A172 (cell line): ENCODE data around the gene MKNK1. TPM values are rescaled to one million over a fixed set of nuclear protein-coding genes. Genes with fewer than 3 reads are reported as not detected.
A peak's percentile ranks its signal among the peaks of the same experiment; 100 is the strongest.

Experiments used
- DNase-seq: peaks from one replicate; pipeline ENCODE4 v3.0.0-alpha.2; 2015; ENCODE audit warnings: low spot score
- total RNA-seq: library from RNA; depleted of rRNA; stranded (reverse); fragments of >200 nt; shearing (Covaris generic); gene quantifications from 2 replicates; pipeline ENCODE4 v1.2.3, GENCODE V29; 2014

The MKNK1 gene
- total RNA-seq, 1 experiment from 2014 or later: 32.3 TPM

- DNase-seq: no peak
Measured at GRCh38 chr1:46558141-46558963, 45.7 kb downstream of the MKNK1 start.

GRCh38 chr1:46557403-46557802, 46.7 kb downstream of the MKNK1 start:
- DNase-seq: no peak

DNA sequence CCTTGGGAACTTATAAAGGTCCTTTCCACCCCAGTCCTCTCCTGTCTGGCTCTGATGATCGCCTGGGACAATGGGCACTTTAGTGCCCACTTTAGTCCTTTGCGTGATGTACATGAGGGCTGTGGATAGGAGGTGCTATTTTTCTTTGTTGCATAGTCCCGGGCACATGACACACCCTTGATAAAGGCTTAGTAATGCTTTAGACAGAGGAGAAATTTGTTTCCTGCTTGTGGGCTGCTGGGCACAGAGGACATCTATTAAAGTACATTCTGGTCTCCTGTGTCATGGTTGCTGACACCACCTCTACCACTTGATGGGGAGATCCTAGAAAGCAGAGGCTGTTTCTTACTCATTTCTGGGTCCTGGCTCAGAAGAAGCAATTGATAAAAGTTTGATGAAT, 47.2 kb downstream of the MKNK1 start:
- peak; percentile 77 for DNase-seq

- DNase-seq: no peak
Measured at GRCh38 chr1:46555826-46556619, 48.0 kb downstream of the MKNK1 start.

GRCh38 chr1:46554597-46555381, 49.3 kb downstream of the MKNK1 start:
- no peak for DNase-seq

- DNase-seq: no peak
Measured at GRCh38 chr1:46554236-46554596, 49.9 kb downstream of the MKNK1 start.

DNA sequence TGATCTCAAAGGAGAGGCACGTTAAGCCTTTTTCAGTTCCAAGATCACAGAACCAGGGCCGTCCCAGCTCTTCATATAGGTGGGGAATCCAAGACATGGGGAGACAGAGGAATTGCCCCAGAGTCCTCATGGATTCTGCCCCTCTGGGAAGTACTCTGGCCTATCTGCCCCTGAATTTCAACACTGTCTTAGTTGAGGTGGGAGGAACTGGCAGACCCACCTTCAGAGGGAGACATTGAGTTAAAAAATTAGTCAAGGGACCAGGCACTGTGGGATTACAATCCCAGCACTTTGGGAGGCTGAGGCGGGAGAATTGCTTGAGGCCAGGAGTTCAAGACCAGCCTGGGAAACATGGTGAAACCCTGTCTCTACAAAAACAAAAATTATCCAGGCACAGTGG, 50.6 kb downstream of the MKNK1 start:
- no peak for DNase-seq

- no peak for DNase-seq
Measured at GRCh38 chr1:46552357-46553237, 51.5 kb downstream of the MKNK1 start.

DNA sequence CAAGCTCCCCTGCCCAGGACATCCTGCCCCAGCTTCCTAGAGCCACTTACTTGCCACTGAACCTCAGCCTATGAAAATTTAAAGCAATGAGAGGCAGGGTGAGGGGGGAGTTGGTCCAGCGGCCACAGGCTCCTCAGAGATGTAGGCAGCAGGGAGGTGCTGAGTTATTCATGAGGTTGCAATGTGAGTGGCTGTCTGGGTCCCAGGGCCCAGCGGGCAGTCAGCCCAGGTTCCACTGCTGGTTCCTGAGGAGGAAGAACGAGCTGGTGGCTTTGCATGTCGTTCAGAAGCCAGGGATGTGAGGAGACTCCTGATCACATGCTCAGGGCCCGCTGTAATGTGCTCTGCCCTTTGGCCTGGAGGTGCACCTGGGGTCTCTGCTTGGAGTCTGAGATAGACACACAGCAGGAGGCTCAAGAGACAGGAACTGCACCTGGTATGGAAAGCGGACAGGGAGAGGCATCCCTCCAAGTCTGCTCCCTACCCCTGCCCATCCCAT, 52.4 kb downstream of the MKNK1 start, which contains the start of gene KNCN:
Gene KNCN, minus strand, starts transcription at position 51 of the 499 bp plus-strand sequence. CDS start 432 bp downstream, outside the sequence.
- no peak for DNase-seq

- no peak for DNase-seq
Measured at GRCh38 chr1:46550751-46551231, 53.3 kb downstream of the MKNK1 start.

- no peak for DNase-seq
Measured at GRCh38 chr1:46549697-46550681, 54.1 kb downstream of the MKNK1 start.

DNA sequence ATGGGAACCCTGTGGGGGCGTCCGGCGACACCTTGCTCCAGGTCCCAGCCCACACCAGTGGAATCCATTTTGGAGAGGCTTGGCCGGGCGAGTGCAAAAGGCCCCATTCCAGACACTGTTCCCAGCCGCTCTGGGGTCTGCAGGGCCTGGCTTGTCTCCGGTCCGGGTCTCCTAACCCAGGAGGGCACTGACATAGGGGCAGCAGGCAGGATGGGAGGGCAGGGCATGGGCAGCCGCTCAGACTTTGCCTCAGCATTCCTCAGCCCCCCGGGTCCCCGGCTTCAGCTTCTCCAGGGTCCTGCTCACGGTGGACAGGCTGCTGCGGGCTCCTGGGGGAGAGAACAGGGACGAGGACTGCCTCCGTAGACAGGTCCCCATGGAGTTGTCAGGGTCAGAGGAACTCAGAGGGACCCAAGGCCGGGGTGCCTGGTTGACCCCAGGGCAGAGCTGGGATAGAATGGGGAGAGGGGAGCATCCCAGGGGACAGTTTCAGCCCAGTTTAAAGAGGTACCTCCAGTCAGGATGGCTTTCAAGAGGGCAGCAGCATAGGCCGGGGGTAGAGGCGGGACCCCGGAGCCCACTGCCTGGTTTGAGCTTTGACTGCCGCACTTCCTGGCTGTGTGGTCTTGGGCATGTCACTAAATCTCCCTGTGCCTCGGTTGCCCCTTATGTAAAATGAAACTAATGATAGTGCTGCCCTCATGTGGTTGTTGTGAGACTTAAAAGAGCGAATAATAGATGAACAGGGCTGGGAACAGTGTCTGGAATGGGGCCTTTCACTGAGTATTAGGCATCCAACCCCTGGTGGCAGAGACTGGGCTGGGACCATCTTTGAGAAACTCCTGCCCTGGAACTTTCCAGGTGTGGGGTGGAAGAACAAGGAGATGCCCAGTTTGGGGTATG, 56.3 kb downstream of the MKNK1 start:
- peak; percentile 30 for DNase-seq

- DNase-seq: no peak
Measured at GRCh38 chr1:46546210-46546609, 57.9 kb downstream of the MKNK1 start.

DNA sequence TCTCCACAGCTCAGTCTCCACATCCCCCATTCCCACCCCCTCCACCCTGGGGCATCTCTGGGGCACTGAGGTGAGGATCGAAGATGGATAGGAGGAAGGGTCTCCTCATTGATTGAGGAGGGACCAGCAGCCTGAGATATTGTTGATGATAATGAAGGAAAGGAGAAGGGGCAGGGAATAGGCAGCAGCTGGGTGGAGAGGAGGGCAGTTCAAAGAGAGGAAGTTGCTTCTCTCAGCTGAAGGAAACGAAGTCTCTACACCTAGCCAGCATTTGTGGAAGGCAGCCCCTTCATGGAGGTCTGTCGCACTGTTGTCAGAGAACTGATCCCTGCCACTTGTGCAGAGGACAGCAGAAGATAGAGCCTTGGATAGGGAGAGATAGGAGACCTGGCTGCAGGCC, 58.3 kb downstream of the MKNK1 start:
- DNase-seq: no peak

DNA sequence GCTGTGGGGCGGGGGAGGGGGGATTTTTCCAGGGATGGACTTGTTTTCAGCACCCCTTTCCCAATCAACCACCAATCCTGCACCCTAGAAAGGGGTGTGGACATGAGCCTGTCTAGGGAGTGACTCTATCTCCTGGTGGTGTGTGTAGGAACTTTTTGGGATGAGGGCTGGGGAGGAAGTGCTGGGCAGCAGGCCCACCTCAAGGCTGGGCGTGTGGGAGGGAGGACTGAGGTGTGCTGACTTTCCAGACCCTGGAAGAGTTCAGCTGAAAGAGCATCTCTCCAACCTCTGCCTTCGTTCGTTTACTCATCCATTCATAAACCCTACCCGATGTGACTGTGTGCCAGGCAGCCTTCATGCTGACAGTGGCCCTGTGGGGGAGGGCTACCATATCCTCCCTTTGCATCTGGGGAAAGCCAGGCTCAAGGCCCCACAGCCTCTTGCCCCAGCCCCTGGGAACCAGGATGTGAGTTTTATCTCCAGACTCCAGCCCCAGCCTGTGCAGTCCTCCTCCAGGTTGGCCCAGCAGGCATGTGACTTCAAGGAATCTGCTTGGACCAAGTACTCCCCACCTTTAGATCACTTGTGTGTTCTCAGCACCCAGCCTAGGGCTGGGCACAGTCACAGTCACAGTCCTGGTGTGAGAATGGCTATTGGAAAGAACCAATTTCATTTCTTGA, 59.4 kb downstream of the MKNK1 start:
- no peak for DNase-seq

GRCh38 chr1:46543761-46544560, 60.1 kb downstream of the MKNK1 start:
- DNase-seq: no peak

- no peak for DNase-seq
Measured at GRCh38 chr1:46543382-46543760, 60.7 kb downstream of the MKNK1 start.
